ENCODE measurements around the gene MINDY3.
A peak's percentile ranks its signal among the peaks of the same experiment; 100 is the strongest.

MINDY3 gene

DNA sequence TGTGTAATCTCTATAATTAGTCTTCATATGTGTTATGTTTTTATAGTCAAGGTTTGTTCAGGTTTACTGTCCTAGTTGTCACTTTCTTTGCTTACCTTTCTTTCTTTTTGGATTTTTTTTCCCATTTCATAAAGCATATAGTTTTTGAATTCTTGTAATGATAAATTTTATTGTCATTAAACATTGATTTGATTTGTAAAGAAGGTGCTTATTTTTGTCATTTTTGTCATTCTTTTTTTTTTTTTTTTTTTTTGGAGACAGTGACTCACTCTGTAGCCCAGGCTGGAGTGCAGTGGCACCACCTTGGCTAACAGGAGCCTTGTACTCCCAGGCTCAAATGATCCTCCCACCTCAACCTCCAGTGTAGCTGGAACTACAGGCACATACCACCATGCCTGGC lies 9.6 kb upstream of the MINDY3 start:
- TF ChIP-seq, protein P1, sequence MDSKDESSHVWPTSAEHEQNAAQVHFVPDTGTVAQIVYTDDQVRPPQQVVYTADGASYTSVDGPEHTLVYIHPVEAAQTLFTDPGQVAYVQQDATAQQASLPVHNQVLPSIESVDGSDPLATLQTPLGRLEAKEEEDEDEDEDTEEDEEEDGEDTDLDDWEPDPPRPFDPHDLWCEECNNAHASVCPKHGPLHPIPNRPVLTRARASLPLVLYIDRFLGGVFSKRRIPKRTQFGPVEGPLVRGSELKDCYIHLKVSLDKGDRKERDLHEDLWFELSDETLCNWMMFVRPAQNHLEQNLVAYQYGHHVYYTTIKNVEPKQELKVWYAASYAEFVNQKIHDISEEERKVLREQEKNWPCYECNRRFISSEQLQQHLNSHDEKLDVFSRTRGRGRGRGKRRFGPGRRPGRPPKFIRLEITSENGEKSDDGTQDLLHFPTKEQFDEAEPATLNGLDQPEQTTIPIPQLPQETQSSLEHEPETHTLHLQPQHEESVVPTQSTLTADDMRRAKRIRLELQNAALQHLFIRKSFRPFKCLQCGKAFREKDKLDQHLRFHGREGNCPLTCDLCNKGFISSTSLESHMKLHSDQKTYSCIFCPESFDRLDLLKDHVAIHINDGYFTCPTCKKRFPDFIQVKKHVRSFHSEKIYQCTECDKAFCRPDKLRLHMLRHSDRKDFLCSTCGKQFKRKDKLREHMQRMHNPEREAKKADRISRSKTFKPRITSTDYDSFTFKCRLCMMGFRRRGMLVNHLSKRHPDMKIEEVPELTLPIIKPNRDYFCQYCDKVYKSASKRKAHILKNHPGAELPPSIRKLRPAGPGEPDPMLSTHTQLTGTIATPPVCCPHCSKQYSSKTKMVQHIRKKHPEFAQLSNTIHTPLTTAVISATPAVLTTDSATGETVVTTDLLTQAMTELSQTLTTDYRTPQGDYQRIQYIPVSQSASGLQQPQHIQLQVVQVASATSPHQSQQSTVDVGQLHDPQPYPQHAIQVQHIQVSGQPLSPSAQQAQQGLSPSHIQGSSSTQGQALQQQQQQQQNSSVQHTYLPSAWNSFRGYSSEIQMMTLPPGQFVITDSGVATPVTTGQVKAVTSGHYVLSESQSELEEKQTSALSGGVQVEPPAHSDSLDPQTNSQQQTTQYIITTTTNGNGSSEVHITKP (tag by site-specific recombination; IDR thresholded peaks at IDR 0.05), result 0 out of 2 replicates have a peak, but pooled peaks have one; percentile 20
- TF ChIP-seq, protein P2, sequence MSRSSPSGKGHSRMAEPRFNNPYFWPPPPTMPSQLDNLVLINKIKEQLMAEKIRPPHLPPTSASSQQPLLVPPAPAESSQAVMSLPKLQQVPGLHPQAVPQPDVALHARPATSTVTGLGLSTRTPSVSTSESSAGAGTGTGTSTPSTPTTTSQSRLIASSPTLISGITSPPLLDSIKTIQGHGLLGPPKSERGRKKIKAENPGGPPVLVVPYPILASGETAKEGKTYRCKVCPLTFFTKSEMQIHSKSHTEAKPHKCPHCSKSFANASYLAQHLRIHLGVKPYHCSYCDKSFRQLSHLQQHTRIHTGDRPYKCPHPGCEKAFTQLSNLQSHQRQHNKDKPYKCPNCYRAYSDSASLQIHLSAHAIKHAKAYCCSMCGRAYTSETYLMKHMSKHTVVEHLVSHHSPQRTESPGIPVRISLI (tag by site-specific recombination; IDR thresholded peaks at IDR 0.05), result peak; percentile 91
- TF ChIP-seq, protein P3, sequence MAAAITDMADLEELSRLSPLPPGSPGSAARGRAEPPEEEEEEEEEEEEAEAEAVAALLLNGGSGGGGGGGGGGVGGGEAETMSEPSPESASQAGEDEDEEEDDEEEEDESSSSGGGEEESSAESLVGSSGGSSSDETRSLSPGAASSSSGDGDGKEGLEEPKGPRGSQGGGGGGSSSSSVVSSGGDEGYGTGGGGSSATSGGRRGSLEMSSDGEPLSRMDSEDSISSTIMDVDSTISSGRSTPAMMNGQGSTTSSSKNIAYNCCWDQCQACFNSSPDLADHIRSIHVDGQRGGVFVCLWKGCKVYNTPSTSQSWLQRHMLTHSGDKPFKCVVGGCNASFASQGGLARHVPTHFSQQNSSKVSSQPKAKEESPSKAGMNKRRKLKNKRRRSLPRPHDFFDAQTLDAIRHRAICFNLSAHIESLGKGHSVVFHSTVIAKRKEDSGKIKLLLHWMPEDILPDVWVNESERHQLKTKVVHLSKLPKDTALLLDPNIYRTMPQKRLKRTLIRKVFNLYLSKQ (tag by site-specific recombination; IDR thresholded peaks at IDR 0.05; ENCODE audit: borderline replicate concordance), result no peak
- TF ChIP-seq ZNF433 (tag by site-specific recombination; IDR thresholded peaks at IDR 0.05; ENCODE audit: low read depth), result no peak
- TF ChIP-seq ZBTB21 (tag by site-specific recombination; IDR thresholded peaks at IDR 0.05), result no peak
- CTCF ChIA-PET, result no interaction called here
- POLR2A ChIA-PET, result no interaction called here
- Histone ChIP-seq H3K27ac (ENCODE audit: extremely low read depth, low read depth, low read length) (no peak overlapping the region), H3K4me3 (ENCODE audit: low read depth, low read length) (no peak overlapping the region), H3K9me3 (ENCODE audit: control insufficient read depth, insufficient read depth, low read depth, low read length) (no peaks in the 10 kb centered on the region), H3K36me3 (ENCODE audit: control insufficient read depth in 2 of 2, insufficient read depth in 1 of 2, low read length in 2 of 2) (no peaks in the 10 kb centered on the region), H3K4me1 (ENCODE audit: control insufficient read depth, insufficient read depth, low read length) (no peaks in the 10 kb centered on the region; the same call in 1 of the 2 replicates)

DNA sequence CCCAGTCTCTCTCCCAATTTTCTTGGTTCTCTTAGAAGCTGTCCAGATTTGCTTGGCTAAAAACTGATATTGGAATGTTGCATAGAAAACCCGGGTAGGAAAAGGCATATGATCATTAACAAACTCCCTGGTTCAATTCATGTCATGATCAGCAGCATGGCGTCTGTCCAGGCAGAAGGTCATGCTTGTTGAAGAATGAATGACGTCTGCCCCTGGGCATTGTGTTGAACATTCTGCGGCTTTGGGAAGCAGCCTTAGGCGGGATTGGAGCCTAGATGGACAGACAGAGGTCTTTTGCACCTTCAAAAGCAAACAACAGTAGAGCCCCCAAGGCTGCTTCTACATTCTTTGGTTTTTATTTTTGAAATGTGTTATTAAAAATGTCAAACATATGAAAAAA lies 7.7 kb upstream of the MINDY3 start:
- H3K9me3 ChIP-seq (ENCODE audit: control insufficient read depth, insufficient read depth, low read depth, low read length), result no peaks in the 10 kb centered on the region
- POLR2A ChIA-PET, result no interaction called here
- H3K4me3 ChIP-seq (ENCODE audit: low read depth, low read length), result no peak overlapping the region
- no peak for TF ChIP-seq EGR2 (tag by site-specific recombination; IDR thresholded peaks at IDR 0.05; ENCODE audit: low read depth)
- no peak for TF ChIP-seq ZNF248 (tag by site-specific recombination; IDR thresholded peaks at IDR 0.05)
- no peak for TF ChIP-seq ZNF311 (tag by site-specific recombination; IDR thresholded peaks at IDR 0.05; ENCODE audit: borderline replicate concordance)
- no peak for TF ChIP-seq ZNF555 (tag by site-specific recombination; conservative IDR thresholded peaks at IDR 0.05)
- TF ChIP-seq, protein P4, sequence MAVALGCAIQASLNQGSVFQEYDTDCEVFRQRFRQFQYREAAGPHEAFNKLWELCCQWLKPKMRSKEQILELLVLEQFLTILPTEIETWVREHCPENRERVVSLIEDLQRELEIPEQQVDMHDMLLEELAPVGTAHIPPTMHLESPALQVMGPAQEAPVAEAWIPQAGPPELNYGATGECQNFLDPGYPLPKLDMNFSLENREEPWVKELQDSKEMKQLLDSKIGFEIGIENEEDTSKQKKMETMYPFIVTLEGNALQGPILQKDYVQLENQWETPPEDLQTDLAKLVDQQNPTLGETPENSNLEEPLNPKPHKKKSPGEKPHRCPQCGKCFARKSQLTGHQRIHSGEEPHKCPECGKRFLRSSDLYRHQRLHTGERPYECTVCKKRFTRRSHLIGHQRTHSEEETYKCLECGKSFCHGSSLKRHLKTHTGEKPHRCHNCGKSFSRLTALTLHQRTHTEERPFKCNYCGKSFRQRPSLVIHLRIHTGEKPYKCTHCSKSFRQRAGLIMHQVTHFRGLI (tag by site-specific recombination; IDR thresholded peaks at IDR 0.05), result no peak
- H3K4me1 ChIP-seq (ENCODE audit: control insufficient read depth, insufficient read depth, low read length), result no peaks in the 10 kb centered on the region; the same call in 1 of the 2 replicates
- no peaks in the 10 kb centered on the region for H3K36me3 ChIP-seq (ENCODE audit: control insufficient read depth in 2 of 2, insufficient read depth in 1 of 2, low read length in 2 of 2)
- CTCF ChIA-PET, result interaction anchor here (0.6 kb wide), 1 partner anchor 1668 kb away, joined by 4 read pairs; no protein-coding TSS in a partner anchor
- no peak overlapping the region for H3K27ac ChIP-seq (ENCODE audit: extremely low read depth, low read depth, low read length)

DNA sequence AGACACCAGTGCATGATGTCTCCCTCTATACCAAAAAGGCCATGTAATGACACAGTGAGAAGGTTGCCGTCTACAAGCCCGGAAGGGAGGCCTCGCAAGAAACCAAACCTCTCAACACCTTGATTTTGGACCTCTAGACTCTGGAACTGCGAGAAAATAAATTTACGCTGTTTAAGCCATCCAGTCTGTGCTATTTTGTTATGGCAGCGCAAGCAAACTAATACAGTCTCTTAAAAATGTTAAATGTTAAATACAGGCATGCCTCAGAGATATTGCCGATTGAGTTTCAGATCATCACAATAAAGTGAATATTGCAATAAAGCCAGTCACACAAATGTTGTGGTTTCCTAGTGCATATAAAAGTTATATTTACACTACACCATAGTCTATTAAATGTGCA lies 5.0 kb upstream of the MINDY3 start:
- no peak overlapping the region for H3K27ac ChIP-seq (ENCODE audit: extremely low read depth, low read depth, low read length)
- ChIA-PET CTCF (no interaction called here), POLR2A (no interaction called here)
- no peaks in the 10 kb centered on the region for H3K36me3 ChIP-seq (ENCODE audit: control insufficient read depth in 2 of 2, insufficient read depth in 1 of 2, low read length in 2 of 2)
- H3K4me3 ChIP-seq (ENCODE audit: low read depth, low read length), result no peak overlapping the region
- no peaks in the 10 kb centered on the region for H3K9me3 ChIP-seq (ENCODE audit: control insufficient read depth, insufficient read depth, low read depth, low read length)
- TF ChIP-seq ZNF623 (tag by site-specific recombination; IDR thresholded peaks at IDR 0.05) (no peak), ZFP3 (tag by site-specific recombination; IDR thresholded peaks at IDR 0.05; ENCODE audit: low read depth) (no peak)
- H3K4me1 ChIP-seq (ENCODE audit: control insufficient read depth, insufficient read depth, low read length), result no peaks in the 10 kb centered on the region; the same call in 1 of the 2 replicates

Measured in HEK293 (cell line).